ENCODE data around the gene COQ10A. TPM values are rescaled to one million over a fixed set of nuclear protein-coding genes. Genes with fewer than 3 reads are reported as not detected.

The COQ10A gene
- total and polyA plus RNA-seq, 2 of the 13 experiments (the other 11 are each of a cell fraction or from before 2014, with no cell fraction given) = 21.0 to 37.3 TPM

DNA sequence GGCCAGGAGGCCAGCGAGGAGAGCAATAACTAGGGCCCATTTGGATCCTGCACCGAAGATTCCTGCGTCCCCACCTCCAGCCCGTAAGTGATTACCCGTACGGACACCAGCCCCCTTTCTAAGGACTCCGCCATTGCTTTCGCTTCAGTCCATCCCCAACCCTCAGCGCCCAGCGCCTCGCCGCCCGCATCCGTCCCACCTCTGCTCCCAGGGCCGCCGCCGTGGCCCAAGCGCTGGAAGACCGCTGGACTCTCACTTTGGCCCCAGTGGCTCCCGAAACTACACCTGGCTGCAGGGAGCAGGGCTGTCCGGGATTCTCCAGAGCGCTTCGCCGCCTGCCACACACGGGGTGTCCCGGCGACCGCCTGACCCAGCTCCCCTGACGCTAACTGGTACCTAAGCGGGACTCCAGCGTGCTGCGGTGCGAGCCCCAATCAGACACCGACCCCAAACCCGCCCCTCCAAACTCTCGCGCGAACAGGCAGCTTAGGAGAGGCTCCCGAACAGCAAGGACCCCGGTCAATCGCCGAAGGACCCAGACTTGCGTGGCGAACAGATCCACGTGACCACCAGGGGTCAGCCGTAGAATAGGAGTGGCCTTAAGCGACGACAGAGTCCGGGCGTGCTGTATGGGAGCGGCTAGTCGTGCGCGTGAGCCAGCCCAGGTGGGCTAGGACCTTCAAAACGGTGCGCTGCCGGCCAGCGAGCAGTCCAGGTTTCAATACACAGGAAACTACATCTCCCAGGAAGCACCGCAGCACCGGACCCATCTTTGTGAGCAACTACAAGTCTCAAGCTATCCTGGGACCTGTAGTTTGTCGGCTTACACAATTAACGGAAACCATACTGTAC lies 49.1 kb downstream of the COQ10A start, which contains the start of gene CNPY2 (continued):
- 0 out of 2 replicates have a peak, but pooled peaks have one; percentile 28 for TF ChIP-seq AKAP8 (CRISPR knock-in tag; IDR thresholded peaks at IDR 0.05)
- TF ChIP-seq SPEN (CRISPR knock-in tag; IDR thresholded peaks at IDR 0.05; ENCODE audit: low read depth) = peak; percentile 89
- TF ChIP-seq, protein P1, sequence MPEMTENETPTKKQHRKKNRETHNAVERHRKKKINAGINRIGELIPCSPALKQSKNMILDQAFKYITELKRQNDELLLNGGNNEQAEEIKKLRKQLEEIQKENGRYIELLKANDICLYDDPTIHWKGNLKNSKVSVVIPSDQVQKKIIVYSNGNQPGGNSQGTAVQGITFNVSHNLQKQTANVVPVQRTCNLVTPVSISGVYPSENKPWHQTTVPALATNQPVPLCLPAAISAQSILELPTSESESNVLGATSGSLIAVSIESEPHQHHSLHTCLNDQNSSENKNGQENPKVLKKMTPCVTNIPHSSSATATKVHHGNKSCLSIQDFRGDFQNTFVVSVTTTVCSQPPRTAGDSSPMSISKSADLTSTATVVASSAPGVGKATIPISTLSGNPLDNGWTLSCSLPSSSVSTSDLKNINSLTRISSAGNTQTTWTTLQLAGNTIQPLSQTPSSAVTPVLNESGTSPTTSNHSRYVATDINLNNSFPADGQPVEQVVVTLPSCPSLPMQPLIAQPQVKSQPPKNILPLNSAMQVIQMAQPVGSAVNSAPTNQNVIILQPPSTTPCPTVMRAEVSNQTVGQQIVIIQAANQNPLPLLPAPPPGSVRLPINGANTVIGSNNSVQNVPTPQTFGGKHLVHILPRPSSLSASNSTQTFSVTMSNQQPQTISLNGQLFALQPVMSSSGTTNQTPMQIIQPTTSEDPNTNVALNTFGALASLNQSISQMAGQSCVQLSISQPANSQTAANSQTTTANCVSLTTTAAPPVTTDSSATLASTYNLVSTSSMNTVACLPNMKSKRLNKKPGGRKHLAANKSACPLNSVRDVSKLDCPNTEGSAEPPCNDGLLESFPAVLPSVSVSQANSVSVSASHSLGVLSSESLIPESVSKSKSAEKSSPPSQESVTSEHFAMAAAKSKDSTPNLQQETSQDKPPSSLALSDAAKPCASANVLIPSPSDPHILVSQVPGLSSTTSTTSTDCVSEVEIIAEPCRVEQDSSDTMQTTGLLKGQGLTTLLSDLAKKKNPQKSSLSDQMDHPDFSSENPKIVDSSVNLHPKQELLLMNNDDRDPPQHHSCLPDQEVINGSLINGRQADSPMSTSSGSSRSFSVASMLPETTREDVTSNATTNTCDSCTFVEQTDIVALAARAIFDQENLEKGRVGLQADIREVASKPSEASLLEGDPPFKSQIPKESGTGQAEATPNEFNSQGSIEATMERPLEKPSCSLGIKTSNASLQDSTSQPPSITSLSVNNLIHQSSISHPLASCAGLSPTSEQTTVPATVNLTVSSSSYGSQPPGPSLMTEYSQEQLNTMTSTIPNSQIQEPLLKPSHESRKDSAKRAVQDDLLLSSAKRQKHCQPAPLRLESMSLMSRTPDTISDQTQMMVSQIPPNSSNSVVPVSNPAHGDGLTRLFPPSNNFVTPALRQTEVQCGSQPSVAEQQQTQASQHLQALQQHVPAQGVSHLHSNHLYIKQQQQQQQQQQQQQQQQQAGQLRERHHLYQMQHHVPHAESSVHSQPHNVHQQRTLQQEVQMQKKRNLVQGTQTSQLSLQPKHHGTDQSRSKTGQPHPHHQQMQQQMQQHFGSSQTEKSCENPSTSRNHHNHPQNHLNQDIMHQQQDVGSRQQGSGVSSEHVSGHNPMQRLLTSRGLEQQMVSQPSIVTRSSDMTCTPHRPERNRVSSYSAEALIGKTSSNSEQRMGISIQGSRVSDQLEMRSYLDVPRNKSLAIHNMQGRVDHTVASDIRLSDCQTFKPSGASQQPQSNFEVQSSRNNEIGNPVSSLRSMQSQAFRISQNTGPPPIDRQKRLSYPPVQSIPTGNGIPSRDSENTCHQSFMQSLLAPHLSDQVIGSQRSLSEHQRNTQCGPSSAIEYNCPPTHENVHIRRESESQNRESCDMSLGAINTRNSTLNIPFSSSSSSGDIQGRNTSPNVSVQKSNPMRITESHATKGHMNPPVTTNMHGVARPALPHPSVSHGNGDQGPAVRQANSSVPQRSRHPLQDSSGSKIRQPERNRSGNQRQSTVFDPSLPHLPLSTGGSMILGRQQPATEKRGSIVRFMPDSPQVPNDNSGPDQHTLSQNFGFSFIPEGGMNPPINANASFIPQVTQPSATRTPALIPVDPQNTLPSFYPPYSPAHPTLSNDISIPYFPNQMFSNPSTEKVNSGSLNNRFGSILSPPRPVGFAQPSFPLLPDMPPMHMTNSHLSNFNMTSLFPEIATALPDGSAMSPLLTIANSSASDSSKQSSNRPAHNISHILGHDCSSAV (CRISPR knock-in tag; IDR thresholded peaks at IDR 0.05; ENCODE audit: borderline replicate concordance) = no peak
- no peak for TF ChIP-seq ZNF24 (IDR thresholded peaks at IDR 0.05)
- TF ChIP-seq, protein P2, sequence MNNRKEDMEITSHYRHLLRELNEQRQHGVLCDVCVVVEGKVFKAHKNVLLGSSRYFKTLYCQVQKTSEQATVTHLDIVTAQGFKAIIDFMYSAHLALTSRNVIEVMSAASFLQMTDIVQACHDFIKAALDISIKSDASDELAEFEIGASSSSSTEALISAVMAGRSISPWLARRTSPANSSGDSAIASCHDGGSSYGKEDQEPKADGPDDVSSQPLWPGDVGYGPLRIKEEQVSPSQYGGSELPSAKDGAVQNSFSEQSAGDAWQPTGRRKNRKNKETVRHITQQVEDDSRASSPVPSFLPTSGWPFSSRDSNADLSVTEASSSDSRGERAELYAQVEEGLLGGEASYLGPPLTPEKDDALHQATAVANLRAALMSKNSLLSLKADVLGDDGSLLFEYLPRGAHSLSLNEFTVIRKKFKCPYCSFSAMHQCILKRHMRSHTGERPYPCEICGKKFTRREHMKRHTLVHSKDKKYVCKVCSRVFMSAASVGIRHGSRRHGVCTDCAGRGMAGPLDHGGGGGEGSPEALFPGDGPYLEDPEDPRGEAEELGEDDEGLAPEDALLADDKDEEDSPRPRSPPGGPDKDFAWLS (CRISPR knock-in tag; IDR thresholded peaks at IDR 0.05; ENCODE audit: borderline replicate concordance) = no peak; the same call in 1 of the 2 replicates
- TF ChIP-seq, protein P3, sequence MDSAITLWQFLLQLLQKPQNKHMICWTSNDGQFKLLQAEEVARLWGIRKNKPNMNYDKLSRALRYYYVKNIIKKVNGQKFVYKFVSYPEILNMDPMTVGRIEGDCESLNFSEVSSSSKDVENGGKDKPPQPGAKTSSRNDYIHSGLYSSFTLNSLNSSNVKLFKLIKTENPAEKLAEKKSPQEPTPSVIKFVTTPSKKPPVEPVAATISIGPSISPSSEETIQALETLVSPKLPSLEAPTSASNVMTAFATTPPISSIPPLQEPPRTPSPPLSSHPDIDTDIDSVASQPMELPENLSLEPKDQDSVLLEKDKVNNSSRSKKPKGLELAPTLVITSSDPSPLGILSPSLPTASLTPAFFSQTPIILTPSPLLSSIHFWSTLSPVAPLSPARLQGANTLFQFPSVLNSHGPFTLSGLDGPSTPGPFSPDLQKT (CRISPR knock-in tag; IDR thresholded peaks at IDR 0.05; ENCODE audit: borderline replicate concordance) = no peak
- TF ChIP-seq, protein P4, sequence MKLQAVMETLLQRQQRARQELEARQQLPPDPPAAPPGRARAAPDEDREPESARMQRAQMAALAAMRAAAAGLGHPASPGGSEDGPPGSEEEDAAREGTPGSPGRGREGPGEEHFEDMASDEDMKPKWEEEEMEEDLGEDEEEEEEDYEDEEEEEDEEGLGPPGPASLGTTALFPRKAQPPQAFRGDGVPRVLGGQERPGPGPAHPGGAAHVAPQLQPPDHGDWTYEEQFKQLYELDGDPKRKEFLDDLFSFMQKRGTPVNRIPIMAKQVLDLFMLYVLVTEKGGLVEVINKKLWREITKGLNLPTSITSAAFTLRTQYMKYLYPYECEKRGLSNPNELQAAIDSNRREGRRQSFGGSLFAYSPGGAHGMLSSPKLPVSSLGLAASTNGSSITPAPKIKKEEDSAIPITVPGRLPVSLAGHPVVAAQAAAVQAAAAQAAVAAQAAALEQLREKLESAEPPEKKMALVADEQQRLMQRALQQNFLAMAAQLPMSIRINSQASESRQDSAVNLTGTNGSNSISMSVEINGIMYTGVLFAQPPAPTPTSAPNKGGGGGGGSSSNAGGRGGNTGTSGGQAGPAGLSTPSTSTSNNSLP (IDR thresholded peaks at IDR 0.05; ENCODE audit: low read depth, low read length) = no peak
- peak; percentile 55 for TF ChIP-seq PHF20 (CRISPR knock-in tag; IDR thresholded peaks at IDR 0.05)
- TF ChIP-seq, protein P5, sequence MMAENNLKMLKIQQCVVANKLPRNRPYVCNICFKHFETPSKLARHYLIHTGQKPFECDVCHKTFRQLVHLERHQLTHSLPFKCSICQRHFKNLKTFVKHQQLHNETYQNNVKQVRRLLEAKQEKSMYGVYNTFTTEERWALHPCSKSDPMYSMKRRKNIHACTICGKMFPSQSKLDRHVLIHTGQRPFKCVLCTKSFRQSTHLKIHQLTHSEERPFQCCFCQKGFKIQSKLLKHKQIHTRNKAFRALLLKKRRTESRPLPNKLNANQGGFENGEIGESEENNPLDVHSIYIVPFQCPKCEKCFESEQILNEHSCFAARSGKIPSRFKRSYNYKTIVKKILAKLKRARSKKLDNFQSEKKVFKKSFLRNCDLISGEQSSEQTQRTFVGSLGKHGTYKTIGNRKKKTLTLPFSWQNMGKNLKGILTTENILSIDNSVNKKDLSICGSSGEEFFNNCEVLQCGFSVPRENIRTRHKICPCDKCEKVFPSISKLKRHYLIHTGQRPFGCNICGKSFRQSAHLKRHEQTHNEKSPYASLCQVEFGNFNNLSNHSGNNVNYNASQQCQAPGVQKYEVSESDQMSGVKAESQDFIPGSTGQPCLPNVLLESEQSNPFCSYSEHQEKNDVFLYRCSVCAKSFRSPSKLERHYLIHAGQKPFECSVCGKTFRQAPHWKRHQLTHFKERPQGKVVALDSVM (CRISPR knock-in tag; IDR thresholded peaks at IDR 0.05) = peak; percentile 44; the same call in 1 of the 2 replicates
- TF ChIP-seq, protein P6, sequence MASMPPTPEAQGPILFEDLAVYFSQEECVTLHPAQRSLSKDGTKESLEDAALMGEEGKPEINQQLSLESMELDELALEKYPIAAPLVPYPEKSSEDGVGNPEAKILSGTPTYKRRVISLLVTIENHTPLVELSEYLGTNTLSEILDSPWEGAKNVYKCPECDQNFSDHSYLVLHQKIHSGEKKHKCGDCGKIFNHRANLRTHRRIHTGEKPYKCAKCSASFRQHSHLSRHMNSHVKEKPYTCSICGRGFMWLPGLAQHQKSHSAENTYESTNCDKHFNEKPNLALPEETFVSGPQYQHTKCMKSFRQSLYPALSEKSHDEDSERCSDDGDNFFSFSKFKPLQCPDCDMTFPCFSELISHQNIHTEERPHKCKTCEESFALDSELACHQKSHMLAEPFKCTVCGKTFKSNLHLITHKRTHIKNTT (CRISPR knock-in tag; IDR thresholded peaks at IDR 0.05) = peak; percentile 81; the same call in 1 of the 2 replicates

Data from HepG2 (cell line).